ENCODE measurements around the gene CACNA2D3.

- no peak for TF ChIP-seq CTBP1 (IDR thresholded peaks at IDR 0.05; ENCODE audit: borderline replicate concordance)
- no peak for TF ChIP-seq ZNF384 (IDR thresholded peaks at IDR 0.05)
- TF ChIP-seq SUZ12 (IDR thresholded peaks at IDR 0.05) = no peak
- no peak for TF ChIP-seq BHLHE40 (IDR thresholded peaks at IDR 0.05; ENCODE audit: borderline replicate concordance)
- no peak for TF ChIP-seq HDGF (IDR thresholded peaks at IDR 0.05; ENCODE audit: borderline replicate concordance)
- TF ChIP-seq L3MBTL2 (conservative IDR thresholded peaks at IDR 0.05) = no peak
- TF ChIP-seq FOXA1 (IDR thresholded peaks at IDR 0.05) = no peak
- no peak for TF ChIP-seq ELF4 (IDR thresholded peaks at IDR 0.05)
These were observed 581.6 kb downstream of the CACNA2D3 start for GRCh38 chr3:54703923-54704322.

Measured in HEK293T (cell line).